Measurements from ENCODE around the gene PCMT1. TPM values are rescaled to one million over a fixed set of nuclear protein-coding genes. Genes with fewer than 3 reads are reported as not detected.
"Not testable (repeated sequence)": the region's sequence is repeated elsewhere in the genome, so short reads cannot be mapped to it uniquely, and the experiment has no call there.

Gene PCMT1
- total RNA-seq, 1 donor from 2014 or later = 105 TPM

- TF ChIP-seq, protein P1, sequence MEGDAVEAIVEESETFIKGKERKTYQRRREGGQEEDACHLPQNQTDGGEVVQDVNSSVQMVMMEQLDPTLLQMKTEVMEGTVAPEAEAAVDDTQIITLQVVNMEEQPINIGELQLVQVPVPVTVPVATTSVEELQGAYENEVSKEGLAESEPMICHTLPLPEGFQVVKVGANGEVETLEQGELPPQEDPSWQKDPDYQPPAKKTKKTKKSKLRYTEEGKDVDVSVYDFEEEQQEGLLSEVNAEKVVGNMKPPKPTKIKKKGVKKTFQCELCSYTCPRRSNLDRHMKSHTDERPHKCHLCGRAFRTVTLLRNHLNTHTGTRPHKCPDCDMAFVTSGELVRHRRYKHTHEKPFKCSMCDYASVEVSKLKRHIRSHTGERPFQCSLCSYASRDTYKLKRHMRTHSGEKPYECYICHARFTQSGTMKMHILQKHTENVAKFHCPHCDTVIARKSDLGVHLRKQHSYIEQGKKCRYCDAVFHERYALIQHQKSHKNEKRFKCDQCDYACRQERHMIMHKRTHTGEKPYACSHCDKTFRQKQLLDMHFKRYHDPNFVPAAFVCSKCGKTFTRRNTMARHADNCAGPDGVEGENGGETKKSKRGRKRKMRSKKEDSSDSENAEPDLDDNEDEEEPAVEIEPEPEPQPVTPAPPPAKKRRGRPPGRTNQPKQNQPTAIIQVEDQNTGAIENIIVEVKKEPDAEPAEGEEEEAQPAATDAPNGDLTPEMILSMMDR (IDR thresholded peaks at IDR 0.05) = peak; percentile 89 to 94 (median 93)
- TF ChIP-seq POLR2A (IDR thresholded peaks at IDR 0.05) (no peak), POLR2AphosphoS5 (IDR thresholded peaks at IDR 0.05; ENCODE audit: insufficient read depth in 1 of 2, low read depth in 1 of 2) (no peak)
- Histone ChIP-seq H3K27ac (no peak overlapping the region), H3K36me3 (peaks cover 0 to 9% of the 10 kb centered on the region in 2 donors), H3K4me1 (no peaks in the 10 kb centered on the region), H3K4me3 (no peak overlapping the region), H3K27me3 (no peaks in the 10 kb centered on the region), H3K9me3 (no peaks in the 10 kb centered on the region)
- DNase-seq (ENCODE audit: extremely low spot score in 2 of 2) = no peak
- intact Hi-C loops (cut with DNase I) = loop anchor here (5.0 kb wide), 1 partner anchor 93 kb away; no protein-coding TSS in a partner anchor
These were observed 85.3 kb downstream of the PCMT1 start for GRCh38 chr6:149834513-149835481.

- no peak overlapping the region for H3K4me3 ChIP-seq
- H3K36me3 ChIP-seq = peaks cover 0 to 4% of the 10 kb centered on the region in 2 donors
- H3K27ac ChIP-seq = no peak overlapping the region
- H3K9me3 ChIP-seq = no peaks in the 10 kb centered on the region
- TF ChIP-seq POLR2A (IDR thresholded peaks at IDR 0.05) = no peak
- TF ChIP-seq POLR2AphosphoS5 (IDR thresholded peaks at IDR 0.05; ENCODE audit: insufficient read depth in 1 of 2, low read depth in 1 of 2) = peak; percentile 38 to 42
- TF ChIP-seq, protein P1 (IDR thresholded peaks at IDR 0.05) = peak; percentile 29 to 43 (median 36)
- H3K27me3 ChIP-seq = no peaks in the 10 kb centered on the region
- intact Hi-C loops (cut with DNase I) = loop anchor here (5.0 kb wide), 1 partner anchor 1852 kb away; no protein-coding TSS in a partner anchor
- H3K4me1 ChIP-seq = no peaks in the 10 kb centered on the region
- DNase-seq (ENCODE audit: extremely low spot score in 2 of 2) = peak in 1 of 2 donors; percentile 85
These were observed 91.0 kb downstream of the PCMT1 start for GRCh38 chr6:149840345-149841075.

DNA sequence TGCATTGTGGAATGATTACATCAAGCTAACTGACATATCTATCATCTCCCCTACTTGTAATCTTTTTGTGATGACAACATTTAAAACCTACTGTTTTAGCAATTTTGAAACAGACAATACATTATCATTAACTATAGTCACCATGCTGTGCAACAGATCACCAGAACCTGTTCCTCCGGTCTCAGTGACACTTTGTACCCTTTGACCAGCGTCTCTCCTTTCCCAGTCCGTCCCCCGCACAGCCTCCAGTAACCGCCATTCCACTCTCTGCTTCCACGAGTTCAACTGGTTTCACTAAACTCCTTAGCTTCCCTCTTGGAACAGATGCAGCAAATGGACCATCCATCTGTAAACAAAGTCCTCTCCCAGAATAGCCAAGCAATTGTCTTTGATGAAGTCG is 92.8 kb downstream of the PCMT1 start:
- peak in 1 of 2 donors; percentile 46 for DNase-seq (ENCODE audit: extremely low spot score in 2 of 2)
- no peaks in the 10 kb centered on the region for H3K27me3 ChIP-seq
- no peak overlapping the region for H3K27ac ChIP-seq
- H3K4me1 ChIP-seq = peaks cover 14% of the 10 kb centered on the region
- no peak overlapping the region for H3K4me3 ChIP-seq
- intact Hi-C loops (cut with DNase I) = loop anchor here (5.0 kb wide), 1 partner anchor 1850 kb away; no protein-coding TSS in a partner anchor
- H3K9me3 ChIP-seq = no peaks in the 10 kb centered on the region
- no peaks in the 10 kb centered on the region for H3K36me3 ChIP-seq
- TF ChIP-seq POLR2A (IDR thresholded peaks at IDR 0.05) (no peak), POLR2AphosphoS5 (IDR thresholded peaks at IDR 0.05; ENCODE audit: insufficient read depth in 1 of 2, low read depth in 1 of 2) (no peak)

DNA sequence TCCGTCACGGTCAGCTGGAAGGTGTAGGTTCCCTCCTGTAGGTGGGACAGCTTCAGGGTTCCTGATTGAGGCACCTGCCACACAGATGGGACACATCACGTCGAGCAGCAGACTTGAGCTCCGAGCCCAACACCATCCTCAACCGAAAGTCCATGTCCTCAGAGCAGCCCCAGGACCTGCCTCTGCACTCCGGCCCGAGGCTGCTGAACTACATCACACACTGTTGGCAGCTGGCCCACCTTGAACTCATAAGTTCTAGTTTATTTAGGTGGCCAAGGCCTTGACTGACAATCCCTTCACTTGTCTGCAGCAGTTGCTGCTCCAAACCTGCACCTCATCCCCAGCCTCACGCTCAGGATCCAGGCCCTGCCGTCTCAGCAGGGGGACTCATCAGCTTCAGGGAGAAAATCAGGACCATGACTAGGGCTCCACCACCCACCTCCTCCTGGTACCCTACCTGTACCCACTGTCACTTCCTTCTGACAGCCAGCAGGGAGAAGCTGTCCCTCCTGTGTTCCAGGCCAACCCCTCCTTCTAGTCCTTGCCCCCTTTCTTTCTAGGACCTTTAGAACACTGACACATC is 93.6 kb downstream of the PCMT1 start:
- Histone ChIP-seq H3K27me3 (no peaks in the 10 kb centered on the region), H3K36me3 (no peaks in the 10 kb centered on the region), H3K9me3 (no peaks in the 10 kb centered on the region), H3K27ac (no peak overlapping the region), H3K4me3 (no peak overlapping the region), H3K4me1 (peaks cover 20% of the 10 kb centered on the region)
- intact Hi-C loops (cut with DNase I) = loop anchor here (5.0 kb wide), 1 partner anchor 1849 kb away; no protein-coding TSS in a partner anchor
- TF ChIP-seq, protein P1 (IDR thresholded peaks at IDR 0.05) = no peak
- TF ChIP-seq POLR2AphosphoS5 (IDR thresholded peaks at IDR 0.05; ENCODE audit: insufficient read depth in 1 of 2, low read depth in 1 of 2) (no peak), POLR2A (IDR thresholded peaks at IDR 0.05) (no peak)
- DNase-seq (ENCODE audit: extremely low spot score in 2 of 2) = peak in 1 of 2 donors; percentile 67

DNA sequence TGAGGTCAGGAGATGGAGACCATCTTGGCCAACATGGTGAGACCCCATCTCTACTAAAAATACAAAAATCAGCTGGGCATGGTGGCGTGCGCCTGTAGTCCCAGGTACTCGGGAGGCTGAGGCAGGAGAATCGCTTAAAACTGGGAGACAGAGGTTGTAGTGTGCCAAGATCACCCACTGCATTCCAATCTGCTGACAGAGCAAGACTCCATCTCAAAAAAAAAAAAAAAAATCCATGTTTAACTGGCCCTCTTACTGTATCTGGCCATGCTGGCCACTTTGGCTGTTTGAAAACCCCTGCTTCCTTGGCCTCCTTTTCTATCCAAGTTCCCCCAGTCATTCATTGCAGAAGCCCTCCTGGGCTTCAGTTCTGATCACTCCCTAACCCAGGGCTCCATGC is 94.5 kb downstream of the PCMT1 start:
- H3K4me1 ChIP-seq = peaks cover 22% of the 10 kb centered on the region
- H3K36me3 ChIP-seq; H3K27me3 ChIP-seq; H3K27ac ChIP-seq; H3K4me3 ChIP-seq; H3K9me3 ChIP-seq; DNase-seq (ENCODE audit: extremely low spot score in 2 of 2): not testable (repeated sequence)
- intact Hi-C loops (cut with DNase I) = loop anchor here (5.0 kb wide), 1 partner anchor 1848 kb away; no protein-coding TSS in a partner anchor
